ENCODE data around the gene S100A1. TPM values are rescaled to one million over a fixed set of nuclear protein-coding genes. Genes with fewer than 3 reads are reported as not detected.

S100A1 gene
- total and polyA plus RNA-seq, 2 of the 13 experiments (the other 11 are each of a cell fraction or from before 2014, with no cell fraction given), result 120 to 251 TPM

- TF ChIP-seq ZNF136 (CRISPR knock-in tag; IDR thresholded peaks at IDR 0.05; ENCODE audit: low read depth) (0 out of 2 replicates have a peak, but pooled peaks have one; percentile 12), DRAP1 (CRISPR knock-in tag; IDR thresholded peaks at IDR 0.05) (0 out of 2 replicates have a peak, but pooled peaks have one; percentile 6), KLF16 (CRISPR knock-in tag; IDR thresholded peaks at IDR 0.05) (peak in 1 of 2 experiments; percentile 21; a peak in 1 of 4 replicates)
These were observed 43.6 kb downstream of the S100A1 start (continued) for GRCh38 chr1:153671628-153672353.

- Histone ChIP-seq H3K4me3 (replicated peaks in 1 of 3; ENCODE audit: insufficient read depth in 1 of 3, low read depth in 2 of 3, low read length in 3 of 3) (no peak overlapping the region), H3K9ac (ENCODE audit: insufficient read depth, low read depth, low read length) (no peak overlapping the region), H4K20me1 (ENCODE audit: insufficient read depth, low read length) (no peaks in the 10 kb centered on the region), H3K27ac (ENCODE audit: extremely low read length, insufficient read depth, low read length) (no peak overlapping the region), H3K9me3 (ENCODE audit: low read length) (no peaks in the 10 kb centered on the region), H3K4me2 (ENCODE audit: low read depth, low read length) (no peak overlapping the region), H2AFZ (ENCODE audit: low read length) (no peak overlapping the region), H3K36me3 (replicated peaks in 1 of 2; ENCODE audit: control insufficient read depth in 1 of 2, insufficient read depth in 2 of 2, low read length in 2 of 2) (peaks cover 2 to 6% of the 10 kb centered on the region in 2 experiments; a peak in 3 of 5 replicates), H3K27me3 (ENCODE audit: control insufficient read depth in 1 of 2, insufficient read depth in 2 of 2, low read length in 2 of 2) (peaks cover 5 to 8% of the 10 kb centered on the region in 2 experiments), H3K79me2 (ENCODE audit: insufficient read depth, low read length) (peaks cover 23% of the 10 kb centered on the region), H3K4me1 (ENCODE audit: insufficient read depth, low read length) (peaks cover 26% of the 10 kb centered on the region)
- ChIA-PET CTCF (ENCODE audit: low intra/inter-chr PET ratio, low total read pairs) (no interaction called here), POLR2A (interaction anchor here (1.2 kb wide), 1 partner anchor 95 kb away, joined by 3 read pairs; no protein-coding TSS in a partner anchor)
- TF ChIP-seq, protein P1, sequence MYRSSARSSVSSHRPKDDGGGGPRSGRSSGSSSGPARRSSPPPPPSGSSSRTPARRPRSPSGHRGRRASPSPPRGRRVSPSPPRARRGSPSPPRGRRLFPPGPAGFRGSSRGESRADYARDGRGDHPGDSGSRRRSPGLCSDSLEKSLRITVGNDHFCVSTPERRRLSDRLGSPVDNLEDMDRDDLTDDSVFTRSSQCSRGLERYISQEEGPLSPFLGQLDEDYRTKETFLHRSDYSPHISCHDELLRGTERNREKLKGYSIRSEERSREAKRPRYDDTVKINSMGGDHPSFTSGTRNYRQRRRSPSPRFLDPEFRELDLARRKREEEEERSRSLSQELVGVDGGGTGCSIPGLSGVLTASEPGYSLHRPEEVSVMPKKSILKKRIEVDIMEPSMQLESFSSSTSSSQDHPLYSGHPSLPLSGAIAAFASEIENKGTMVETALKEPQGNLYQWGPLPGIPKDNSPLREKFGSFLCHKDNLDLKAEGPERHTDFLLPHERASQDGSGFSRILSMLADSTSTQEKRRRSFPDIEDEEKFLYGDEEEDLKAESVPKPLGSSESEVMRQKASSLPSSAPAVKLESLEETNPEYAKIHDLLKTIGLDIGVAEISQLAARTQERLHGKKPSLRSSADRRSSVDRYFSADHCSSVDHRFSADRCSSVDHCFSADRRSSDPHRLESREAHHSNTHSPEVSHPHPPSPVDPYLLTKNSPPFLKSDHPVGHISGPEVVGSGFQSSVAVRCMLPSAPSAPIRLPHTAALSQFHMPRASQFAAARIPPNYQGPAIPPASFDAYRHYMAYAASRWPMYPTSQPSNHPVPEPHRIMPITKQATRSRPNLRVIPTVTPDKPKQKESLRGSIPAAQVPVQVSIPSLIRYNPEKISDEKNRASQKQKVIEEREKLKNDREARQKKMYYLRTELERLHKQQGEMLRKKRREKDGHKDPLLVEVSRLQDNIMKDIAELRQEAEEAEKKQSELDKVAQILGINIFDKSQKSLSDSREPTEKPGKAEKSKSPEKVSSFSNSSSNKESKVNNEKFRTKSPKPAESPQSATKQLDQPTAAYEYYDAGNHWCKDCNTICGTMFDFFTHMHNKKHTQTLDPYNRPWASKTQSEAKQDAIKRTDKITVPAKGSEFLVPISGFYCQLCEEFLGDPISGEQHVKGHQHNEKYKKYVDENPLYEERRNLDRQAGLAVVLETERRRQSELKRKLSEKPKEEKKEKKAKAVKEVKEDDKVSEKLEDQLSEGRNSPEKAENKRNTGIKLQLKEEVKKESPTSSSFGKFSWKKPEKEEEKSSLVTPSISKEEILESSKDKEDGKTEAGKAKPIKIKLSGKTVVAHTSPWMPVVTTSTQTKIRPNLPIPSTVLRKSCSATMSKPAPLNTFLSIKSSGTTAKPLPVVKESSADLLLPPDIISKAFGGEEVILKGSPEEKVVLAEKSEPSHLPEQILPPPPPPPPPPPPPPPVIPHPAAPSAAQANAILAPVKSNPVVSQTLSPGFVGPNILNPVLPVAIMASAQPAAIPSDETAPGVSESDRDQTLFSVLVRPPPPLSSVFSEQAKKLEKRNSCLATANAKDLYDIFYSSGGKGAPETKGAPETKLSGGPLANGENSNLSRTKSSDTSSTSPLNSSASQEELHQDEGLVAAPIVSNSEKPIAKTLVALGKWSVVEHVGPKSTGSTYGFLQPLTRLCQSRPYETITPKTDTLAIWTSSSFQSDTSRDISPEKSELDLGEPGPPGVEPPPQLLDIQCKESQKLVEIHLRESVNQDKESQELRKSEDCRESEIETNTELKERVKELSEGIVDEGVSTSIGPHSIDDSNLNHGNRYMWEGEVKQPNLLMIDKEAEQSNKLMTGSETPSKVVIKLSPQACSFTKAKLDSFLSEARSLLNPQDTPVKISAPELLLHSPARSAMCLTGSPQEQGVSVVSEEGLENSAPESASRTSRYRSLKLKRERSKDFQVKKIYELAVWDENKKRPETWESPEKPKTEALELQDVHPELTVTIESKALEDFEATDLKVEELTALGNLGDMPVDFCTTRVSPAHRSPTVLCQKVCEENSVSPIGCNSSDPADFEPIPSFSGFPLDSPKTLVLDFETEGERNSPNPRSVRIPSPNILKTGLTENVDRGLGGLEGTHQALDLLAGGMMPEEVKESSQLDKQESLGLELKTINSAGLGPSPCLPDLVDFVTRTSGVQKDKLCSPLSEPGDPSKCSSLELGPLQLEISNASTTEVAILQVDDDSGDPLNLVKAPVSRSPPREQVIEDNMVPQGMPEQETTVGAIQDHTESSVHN (CRISPR knock-in tag; IDR thresholded peaks at IDR 0.05), result no peak
- TF ChIP-seq ZNF841 (CRISPR knock-in tag; IDR thresholded peaks at IDR 0.05; ENCODE audit: borderline replicate concordance), result no peak
- no peak for TF ChIP-seq ZNF766 (CRISPR knock-in tag; IDR thresholded peaks at IDR 0.05; ENCODE audit: borderline replicate concordance)
- TF ChIP-seq, protein P2, sequence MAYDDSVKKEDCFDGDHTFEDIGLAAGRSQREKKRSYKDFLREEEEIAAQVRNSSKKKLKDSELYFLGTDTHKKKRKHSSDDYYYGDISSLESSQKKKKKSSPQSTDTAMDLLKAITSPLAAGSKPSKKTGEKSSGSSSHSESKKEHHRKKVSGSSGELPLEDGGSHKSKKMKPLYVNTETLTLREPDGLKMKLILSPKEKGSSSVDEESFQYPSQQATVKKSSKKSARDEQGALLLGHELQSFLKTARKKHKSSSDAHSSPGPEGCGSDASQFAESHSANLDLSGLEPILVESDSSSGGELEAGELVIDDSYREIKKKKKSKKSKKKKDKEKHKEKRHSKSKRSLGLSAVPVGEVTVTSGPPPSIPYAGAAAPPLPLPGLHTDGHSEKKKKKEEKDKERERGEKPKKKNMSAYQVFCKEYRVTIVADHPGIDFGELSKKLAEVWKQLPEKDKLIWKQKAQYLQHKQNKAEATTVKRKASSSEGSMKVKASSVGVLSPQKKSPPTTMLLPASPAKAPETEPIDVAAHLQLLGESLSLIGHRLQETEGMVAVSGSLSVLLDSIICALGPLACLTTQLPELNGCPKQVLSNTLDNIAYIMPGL (CRISPR knock-in tag; IDR thresholded peaks at IDR 0.05; ENCODE audit: borderline replicate concordance in 1 of 2, low read depth in 1 of 2), result no peak
- BruUV-seq (replicated peaks), result no TSS peak
- FAIRE-seq, result no peak
- 34% methylated on average over 2 of the region's 2 CpGs for WGBS (ENCODE audit: low lambda C conversion rate)
- in situ Hi-C loops (cut with HindIII; ENCODE audit: extremely low pct_ligation_motif_present, low pct_unique_long_range_greater_than_20kb), result no loop called here
- ATAC-seq, result no peak
- DNase-seq (ENCODE audit: low spot score), result no peak
- intact Hi-C loops (cut with micrococcal nuclease; ENCODE audit: unreplicated experiment), result loop anchor here (5.0 kb wide), 2 partner anchors 41 to 54 kb away; partner anchors contain the start of genes CHTOP and INTS3
These were observed 45.3 kb downstream of the S100A1 start for GRCh38 chr1:153673511-153673910.
